ENCODE measurements around the gene FUNDC2. TPM values are rescaled to one million over a fixed set of nuclear protein-coding genes. Genes with fewer than 3 reads are reported as not detected.

FUNDC2 gene
- total and polyA plus RNA-seq, 2 of the 13 experiments (the other 11 are each of a cell fraction or from before 2014, with no cell fraction given) = 65.3 to 109 TPM

DNA sequence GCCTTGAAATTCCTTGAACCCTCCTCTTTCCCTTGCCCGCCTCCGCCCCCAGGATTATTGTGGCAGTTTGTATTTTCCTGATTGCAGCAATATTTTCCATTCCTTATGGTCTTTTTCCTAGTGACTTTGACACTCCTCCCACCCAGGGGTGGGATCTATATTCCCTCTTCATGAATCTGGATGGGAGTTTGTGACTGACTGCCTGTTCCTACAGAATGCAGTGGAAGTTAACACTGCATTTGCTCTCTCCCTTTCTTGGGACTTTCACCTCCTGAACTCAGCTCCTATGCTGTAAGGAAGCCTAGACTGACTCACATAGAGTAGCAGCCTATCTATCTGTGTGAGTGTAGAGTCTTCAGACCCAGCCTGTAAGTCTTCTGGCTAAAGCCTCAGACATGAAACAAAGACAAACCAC, 2.2 kb downstream of the FUNDC2 start (continued):
- TF ChIP-seq, protein P1, sequence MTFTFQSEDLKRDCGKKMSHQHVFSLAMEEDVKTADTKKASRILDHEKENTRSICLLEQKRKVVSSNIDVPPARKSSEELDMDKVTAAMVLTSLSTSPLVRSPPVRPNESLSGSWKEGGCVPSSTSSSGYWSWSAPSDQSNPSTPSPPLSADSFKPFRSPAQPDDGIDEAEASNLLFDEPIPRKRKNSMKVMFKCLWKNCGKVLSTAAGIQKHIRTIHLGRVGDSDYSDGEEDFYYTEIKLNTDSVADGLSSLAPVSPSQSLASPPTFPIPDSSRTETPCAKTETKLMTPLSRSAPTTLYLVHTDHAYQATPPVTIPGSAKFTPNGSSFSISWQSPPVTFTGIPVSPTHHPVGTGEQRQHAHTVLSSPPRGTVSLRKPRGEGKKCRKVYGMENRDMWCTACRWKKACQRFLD (CRISPR knock-in tag; IDR thresholded peaks at IDR 0.05; ENCODE audit: borderline replicate concordance) = no peak
- TF ChIP-seq ZNF619 (CRISPR knock-in tag; IDR thresholded peaks at IDR 0.05) = no peak
- no peak for TF ChIP-seq ZNF616 (CRISPR knock-in tag; IDR thresholded peaks at IDR 0.05; ENCODE audit: low read depth)
- no peak for TF ChIP-seq MZF1 (CRISPR knock-in tag; IDR thresholded peaks at IDR 0.05; ENCODE audit: borderline replicate concordance)
- TF ChIP-seq, protein P2, sequence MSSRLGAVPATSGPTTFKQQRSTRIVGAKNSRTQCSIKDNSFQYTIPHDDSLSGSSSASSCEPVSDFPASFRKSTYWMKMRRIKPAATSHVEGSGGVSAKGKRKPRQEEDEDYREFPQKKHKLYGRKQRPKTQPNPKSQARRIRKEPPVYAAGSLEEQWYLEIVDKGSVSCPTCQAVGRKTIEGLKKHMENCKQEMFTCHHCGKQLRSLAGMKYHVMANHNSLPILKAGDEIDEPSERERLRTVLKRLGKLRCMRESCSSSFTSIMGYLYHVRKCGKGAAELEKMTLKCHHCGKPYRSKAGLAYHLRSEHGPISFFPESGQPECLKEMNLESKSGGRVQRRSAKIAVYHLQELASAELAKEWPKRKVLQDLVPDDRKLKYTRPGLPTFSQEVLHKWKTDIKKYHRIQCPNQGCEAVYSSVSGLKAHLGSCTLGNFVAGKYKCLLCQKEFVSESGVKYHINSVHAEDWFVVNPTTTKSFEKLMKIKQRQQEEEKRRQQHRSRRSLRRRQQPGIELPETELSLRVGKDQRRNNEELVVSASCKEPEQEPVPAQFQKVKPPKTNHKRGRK (CRISPR knock-in tag; IDR thresholded peaks at IDR 0.05) = no peak
- no peak for TF ChIP-seq RORA (CRISPR knock-in tag; IDR thresholded peaks at IDR 0.05)
- no peak for TF ChIP-seq CAMTA2 (CRISPR knock-in tag; IDR thresholded peaks at IDR 0.05; ENCODE audit: borderline replicate concordance)

DNA sequence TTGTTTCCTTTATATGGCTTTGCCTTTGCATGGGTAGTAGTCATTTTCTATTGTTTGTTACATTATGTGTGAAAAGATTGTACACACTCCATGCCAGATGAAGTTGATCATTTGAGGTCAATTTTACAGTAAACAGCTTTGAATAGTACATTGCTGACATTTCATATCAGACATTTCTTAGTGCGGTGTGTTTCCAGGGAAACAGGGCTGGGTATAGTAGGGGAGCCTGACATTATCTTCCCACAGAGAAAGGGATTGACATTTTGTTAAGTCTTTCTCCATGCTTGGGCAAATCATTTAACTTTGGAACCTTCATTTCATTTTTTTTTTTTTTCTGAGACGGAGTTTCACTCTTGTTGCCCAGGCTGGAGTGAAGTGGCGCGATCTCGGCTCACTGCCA, 5.0 kb downstream of the FUNDC2 start:
- Histone ChIP-seq H3K79me2 (ENCODE audit: insufficient read depth, low read length) (peaks cover 33% of the 10 kb centered on the region), H3K9ac (ENCODE audit: insufficient read depth, low read depth, low read length) (no peak overlapping the region), H4K20me1 (ENCODE audit: insufficient read depth, low read length) (no peaks in the 10 kb centered on the region), H3K27me3 (ENCODE audit: control insufficient read depth in 1 of 2, insufficient read depth in 2 of 2, low read length in 2 of 2) (no peaks in the 10 kb centered on the region; a peak in 1 of 5 replicates), H3K9me3 (ENCODE audit: low read length) (no peaks in the 10 kb centered on the region), H3K4me3 (replicated peaks in 1 of 3; ENCODE audit: insufficient read depth in 1 of 3, low read depth in 2 of 3, low read length in 3 of 3) (no peak overlapping the region), H3K4me1 (ENCODE audit: insufficient read depth, low read length) (peaks cover 15% of the 10 kb centered on the region; the same call in 1 of the 2 replicates), H3K27ac (ENCODE audit: extremely low read length, insufficient read depth, low read length) (no peak overlapping the region), H3K4me2 (ENCODE audit: low read depth, low read length) (no peak overlapping the region), H2AFZ (ENCODE audit: low read length) (no peak overlapping the region), H3K36me3 (replicated peaks in 1 of 2; ENCODE audit: control insufficient read depth in 1 of 2, insufficient read depth in 2 of 2, low read length in 2 of 2) (no peaks in the 10 kb centered on the region; a peak in 1 of 5 replicates)
- FAIRE-seq (no peak), DNase-seq (ENCODE audit: low spot score) (no peak), ATAC-seq (no peak)
- no TSS peak for BruUV-seq (replicated peaks)
- intact Hi-C loops (cut with micrococcal nuclease; ENCODE audit: unreplicated experiment) = no loop called here
- ChIA-PET CTCF (ENCODE audit: low intra/inter-chr PET ratio, low total read pairs) (no interaction called here), POLR2A (no interaction called here)
- WGBS (ENCODE audit: low lambda C conversion rate) = 97% methylated on average over 5 of the region's 5 CpGs
- in situ Hi-C loops (cut with HindIII; ENCODE audit: extremely low pct_ligation_motif_present, low pct_unique_long_range_greater_than_20kb) = no loop called here
- TF ChIP-seq MZF1 (CRISPR knock-in tag; IDR thresholded peaks at IDR 0.05; ENCODE audit: borderline replicate concordance) = no peak
- no peak for TF ChIP-seq ASH2L (IDR thresholded peaks at IDR 0.05; ENCODE audit: insufficient read length, low read depth, low read length)
- TF ChIP-seq, protein P3, sequence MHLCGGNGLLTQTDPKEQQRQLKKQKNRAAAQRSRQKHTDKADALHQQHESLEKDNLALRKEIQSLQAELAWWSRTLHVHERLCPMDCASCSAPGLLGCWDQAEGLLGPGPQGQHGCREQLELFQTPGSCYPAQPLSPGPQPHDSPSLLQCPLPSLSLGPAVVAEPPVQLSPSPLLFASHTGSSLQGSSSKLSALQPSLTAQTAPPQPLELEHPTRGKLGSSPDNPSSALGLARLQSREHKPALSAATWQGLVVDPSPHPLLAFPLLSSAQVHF (CRISPR knock-in tag; IDR thresholded peaks at IDR 0.05) = no peak
- no peak for TF ChIP-seq HIVEP1 (CRISPR knock-in tag; IDR thresholded peaks at IDR 0.05)
- TF ChIP-seq, protein P4, sequence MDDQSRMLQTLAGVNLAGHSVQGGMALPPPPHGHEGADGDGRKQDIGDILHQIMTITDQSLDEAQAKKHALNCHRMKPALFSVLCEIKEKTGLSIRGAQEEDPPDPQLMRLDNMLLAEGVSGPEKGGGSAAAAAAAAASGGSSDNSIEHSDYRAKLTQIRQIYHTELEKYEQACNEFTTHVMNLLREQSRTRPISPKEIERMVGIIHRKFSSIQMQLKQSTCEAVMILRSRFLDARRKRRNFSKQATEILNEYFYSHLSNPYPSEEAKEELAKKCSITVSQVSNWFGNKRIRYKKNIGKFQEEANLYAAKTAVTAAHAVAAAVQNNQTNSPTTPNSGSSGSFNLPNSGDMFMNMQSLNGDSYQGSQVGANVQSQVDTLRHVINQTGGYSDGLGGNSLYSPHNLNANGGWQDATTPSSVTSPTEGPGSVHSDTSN (CRISPR knock-in tag; IDR thresholded peaks at IDR 0.05; ENCODE audit: borderline replicate concordance) = no peak
- TF ChIP-seq NR2C2 (CRISPR knock-in tag; IDR thresholded peaks at IDR 0.05; ENCODE audit: borderline replicate concordance) = no peak
- TF ChIP-seq ZNF614 (CRISPR knock-in tag; IDR thresholded peaks at IDR 0.05; ENCODE audit: borderline replicate concordance) = no peak
- TF ChIP-seq POLR2G (IDR thresholded peaks at IDR 0.05; ENCODE audit: low read depth, low read length) = no peak
- TF ChIP-seq, protein P5, sequence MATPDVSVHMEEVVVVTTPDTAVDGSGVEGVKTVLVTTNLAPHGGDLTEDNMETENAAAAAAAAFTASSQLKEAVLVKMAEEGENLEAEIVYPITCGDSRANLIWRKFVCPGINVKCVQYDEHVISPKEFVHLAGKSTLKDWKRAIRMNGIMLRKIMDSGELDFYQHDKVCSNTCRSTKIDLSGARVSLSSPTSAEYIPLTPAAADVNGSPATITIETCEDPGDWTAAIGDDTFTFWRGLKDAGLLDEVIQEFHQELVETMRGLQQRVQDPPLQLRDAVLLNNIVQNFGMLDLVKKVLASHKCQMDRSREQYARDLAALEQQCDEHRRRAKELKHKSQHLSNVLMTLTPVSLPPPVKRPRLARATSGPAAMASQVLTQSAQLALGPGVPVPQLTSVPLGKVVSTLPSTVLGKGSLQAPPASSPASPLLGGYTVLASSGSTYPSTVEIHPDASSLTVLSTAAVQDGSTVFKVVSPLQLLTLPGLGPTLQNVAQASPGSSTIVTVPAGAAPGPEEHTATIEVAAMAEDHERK (CRISPR knock-in tag; IDR thresholded peaks at IDR 0.05; ENCODE audit: low read depth) = no peak
- no peak for TF ChIP-seq SATB2 (CRISPR knock-in tag; IDR thresholded peaks at IDR 0.05)

Measured in HepG2 (cell line).